ENCODE results near the gene MEX3D.

GRCh38 chr19:1510807-1511206 is 57.3 kb downstream of the MEX3D start:
- TF ChIP-seq EZH2phosphoT487 (IDR thresholded peaks at IDR 0.05; ENCODE audit: borderline replicate concordance, low read length): no peak
- no peak for TF ChIP-seq EZH2 (IDR thresholded peaks at IDR 0.05; ENCODE audit: low read length, unreplicated experiment)

All from PC-3 (cell line).